ENCODE measurements around the gene DNAAF5.

DNAAF5 gene

DNA sequence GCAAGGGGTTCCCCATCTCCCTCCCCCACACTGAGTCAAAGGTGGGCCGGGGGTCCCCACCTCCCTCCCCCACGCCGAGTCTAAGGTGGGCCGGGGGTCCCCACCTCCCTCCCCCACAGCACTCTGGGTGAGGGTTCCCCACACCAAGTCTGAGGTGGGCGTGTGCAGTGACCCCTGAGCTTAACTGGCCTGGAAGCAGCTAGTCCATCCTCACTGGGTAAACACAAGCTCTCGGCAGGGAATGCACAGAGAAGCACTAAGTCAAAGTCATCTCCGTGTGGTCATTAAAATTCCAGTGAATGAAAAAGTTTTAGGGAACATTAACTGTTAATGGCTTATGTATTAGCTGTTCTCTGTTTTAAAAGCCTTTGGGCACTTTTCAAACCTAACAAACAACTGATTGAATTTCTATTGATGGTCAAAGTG lies 44.3 kb downstream of the DNAAF5 start:
- DNase-seq = no peak

DNA sequence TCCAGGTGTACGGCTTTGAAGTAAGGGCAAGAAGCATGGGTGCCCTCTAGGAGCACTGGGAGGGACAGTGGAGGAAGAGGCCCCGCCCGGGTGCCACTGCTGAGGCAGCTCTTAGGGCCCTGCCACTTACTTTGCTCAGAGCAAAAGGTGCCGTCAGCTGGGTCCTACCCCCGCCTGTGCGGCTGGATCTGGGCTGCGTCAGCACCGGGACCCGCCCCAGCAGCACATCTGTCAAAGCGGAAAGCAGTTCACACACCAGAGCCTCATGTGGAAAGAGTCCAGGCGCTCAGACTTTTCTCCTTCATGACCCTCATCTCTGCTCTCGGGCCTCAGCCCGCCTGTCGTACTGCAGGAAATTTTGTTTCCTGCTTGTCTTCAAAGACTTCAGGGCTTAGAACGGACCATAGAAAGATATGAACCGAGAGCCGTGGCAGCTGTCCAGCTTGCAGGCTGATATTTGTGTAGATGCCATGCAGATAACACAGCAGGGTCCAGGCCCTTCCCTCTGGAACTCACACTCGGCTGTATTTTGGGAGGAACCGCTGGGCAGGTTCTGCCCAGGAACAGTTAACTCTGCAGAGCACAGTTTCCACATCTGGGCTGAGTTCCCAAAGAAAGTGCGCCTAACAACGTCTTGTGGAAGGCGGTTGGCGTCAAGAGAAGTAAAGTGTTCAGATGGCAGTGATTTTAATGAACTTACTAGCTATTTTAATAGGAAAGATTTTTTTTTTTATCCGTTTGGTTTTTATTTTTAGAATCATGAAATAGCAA lies 44.9 kb downstream of the DNAAF5 start:
- DNase-seq = no peak

DNA sequence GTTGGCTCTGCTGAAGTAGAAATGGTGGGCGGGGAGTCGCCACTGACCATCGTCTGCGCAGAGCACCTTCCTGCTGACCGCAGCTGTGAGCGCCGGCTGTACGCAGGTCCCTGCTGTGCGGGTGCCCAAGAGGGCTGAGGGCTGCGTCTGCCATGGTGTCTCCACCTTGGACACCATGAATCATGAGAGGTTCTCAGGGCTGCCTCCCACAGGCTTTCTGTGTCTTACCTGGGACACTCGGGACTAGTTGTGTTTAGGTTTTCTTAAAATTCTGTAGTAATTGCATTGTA lies 45.5 kb downstream of the DNAAF5 start:
- DNase-seq = no peak

DNA sequence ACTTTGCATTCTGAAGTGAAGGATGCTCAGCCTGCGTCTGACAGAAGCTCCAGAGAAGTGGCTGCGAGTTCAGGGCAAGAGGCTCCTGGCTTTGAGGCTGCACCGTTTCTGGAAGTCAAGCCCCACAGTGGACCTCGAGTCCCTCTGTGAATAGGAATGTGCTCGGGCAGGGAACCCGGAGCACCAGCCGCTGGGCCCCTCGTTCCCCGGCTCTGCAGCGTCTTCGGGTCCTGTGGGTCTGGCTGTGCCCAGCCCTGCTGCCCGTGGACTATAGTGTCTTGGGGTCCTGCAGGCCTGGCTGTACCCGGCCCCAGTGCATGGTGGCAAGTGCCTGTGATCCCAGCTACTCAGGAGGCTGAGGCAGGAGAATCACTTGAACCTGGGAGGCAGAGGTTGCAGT lies 45.9 kb downstream of the DNAAF5 start:
- DNase-seq = no peak

DNA sequence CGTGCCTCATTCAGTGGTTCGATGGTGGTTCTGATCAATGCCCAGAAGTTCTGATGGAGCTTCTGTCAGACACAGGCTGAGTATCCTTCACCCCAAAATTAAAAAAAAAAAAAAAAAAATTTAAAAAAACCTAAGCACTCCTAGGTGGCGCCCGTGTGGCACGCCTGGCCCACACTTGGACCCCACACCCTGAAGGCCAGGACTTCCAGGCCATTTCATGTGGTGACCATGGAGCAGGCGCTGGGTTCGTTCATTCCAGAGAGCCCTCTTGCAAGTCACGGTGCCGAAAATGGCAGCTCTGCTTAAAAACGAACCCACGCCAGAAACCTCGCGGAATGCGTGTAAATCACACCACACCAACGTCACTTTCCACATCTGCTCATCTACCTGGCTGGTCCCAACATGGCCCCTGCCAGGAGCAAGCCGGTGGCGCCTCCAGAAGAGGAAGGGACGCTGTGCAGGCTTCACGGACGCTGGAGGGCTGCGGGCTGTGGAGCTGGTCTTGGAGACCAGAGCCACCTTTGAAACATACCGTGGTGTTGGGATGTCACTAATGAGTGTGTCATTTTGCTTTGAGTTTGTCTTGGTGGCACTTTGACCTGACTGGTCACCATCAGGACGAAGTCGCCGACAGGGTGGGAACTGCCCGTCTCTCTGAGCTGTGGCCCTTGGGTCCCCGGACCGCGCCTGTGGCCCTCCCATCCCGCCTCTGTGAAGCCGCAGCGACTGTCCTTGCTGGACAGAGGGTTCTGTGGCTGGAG lies 46.5 kb downstream of the DNAAF5 start:
- no peak for DNase-seq

DNA sequence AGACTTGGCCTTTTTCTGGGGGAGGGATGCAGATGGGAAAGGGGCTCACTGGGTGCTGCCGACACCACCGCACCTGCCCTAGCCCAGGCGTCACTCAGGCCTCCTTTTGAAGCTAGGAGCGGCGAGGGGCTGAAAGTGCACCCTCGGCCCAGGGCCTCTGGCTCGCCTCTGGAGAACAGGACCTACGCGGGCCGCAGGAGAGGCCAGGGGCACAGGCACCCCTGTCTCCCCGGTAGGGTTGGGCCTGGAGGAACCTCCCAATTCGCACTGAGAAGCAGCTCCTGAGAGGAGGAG lies 47.1 kb downstream of the DNAAF5 start:
- no peak for DNase-seq

DNA sequence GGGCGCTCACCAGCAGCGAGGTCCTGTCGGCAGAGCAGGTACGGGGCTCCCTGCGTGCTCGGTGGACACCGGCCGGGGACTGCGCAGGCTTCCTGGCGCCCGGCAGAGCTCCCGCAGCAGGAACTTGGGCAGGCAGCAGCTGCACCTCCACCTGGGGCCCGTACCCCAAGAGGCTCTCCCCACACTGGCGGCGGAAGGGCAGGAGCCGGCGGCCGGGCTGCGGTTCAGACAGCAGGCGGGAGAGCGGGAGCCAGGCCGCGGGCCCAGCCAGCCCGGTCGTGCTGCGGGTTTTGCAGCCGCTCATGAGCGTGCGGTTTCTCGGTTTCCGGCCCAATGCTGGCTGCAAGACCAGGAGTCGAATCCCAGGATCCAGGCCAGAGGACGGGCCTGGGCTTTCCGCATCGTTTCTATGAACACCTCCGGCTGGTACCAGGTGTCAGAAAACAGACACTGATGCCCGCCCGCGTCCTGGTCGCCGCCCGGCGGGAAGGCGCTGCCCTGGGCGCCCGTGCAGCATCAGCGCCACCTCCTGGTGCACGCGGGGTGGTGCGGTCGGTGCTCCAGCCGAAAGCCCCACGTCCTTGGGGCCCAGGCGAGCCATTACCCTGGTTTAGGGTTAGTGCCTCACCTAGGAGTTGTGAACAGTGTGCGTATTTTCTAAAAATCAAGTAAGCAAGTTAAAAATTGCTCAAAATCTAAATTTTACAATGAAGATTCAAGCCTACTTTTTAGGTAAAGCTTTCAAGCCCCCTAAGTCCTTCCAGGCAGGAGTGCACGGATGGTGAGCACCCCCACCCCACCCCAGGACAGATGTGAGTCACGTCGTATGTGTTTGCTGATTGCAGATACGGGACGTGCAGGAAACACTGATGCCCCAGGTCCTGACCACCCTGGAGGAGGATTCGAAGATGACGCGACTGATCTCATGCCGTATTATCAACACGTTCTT lies 47.9 kb downstream of the DNAAF5 start:
- peak; percentile 35 to 63 (median 61) for DNase-seq

DNA sequence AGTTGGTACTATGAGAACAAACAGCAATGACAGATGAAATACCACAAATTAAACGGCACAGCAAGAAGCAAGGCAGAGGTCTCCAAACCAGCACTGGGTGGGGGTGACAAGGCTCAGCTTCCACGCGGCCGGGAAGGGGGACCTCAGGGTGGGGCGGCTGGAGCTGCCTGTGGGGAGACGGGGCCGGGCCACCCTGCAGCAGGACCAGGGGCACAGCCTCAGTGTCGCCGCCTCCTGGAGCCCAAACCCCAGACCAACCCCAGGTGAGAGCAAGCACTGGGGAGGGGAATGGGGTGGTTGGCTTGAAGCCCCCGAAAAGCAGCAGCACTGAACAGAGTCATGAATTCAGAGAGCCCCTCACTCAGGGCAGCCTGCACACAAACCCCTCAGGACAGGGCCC lies 49.9 kb downstream of the DNAAF5 start:
- DNase-seq = no peak

DNA sequence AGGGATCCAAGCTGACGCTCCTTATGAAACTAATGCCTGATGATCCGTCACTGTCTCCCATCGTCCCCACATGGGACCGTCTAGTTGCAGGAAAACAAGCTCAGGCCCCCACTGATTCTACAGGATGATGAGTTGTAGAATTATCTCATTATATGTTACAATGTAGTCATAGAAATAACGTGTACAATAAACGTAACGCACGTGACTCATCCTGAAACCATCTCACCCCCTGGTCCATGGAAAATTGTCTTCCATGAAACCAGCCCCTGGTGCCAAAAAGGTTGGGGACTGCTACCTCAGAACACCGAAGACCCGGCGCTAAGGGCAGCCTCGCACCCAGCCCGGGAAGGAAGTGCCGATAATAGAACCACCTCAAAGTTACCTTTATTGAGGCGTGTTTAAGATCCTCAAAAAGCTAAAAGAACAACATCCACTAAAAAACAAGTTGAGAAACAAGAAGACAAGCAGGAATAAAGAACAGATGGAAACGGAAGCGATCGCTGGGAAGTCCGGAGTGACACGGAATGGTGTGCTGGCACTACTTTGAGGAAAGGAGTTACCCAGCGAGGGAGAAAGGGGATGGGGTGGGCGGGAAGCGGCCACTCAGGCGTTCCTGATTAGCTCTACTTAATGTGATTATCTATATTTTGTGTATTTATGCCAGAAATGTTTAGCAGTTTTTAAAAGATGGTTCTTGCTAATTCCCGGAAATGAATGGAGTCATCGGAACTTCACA lies 50.7 kb downstream of the DNAAF5 start:
- DNase-seq = no peak

DNA sequence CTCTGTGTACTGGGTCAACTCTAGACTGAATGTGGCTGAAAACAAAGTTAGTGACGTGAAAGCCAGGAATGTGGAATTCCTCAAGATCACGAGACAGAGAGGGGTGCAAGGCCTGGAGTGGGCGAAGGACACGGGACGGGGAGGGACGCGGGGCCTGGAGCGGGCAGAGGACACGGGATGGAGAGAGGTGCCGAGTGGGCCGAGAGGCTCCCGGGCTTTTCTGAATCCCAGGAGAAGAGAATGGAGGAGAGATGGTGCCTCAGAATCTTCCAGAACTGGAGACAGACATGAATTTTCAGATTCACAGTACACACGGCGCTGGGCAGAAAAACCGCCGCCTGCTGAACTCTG lies 51.2 kb downstream of the DNAAF5 start:
- DNase-seq = no peak

DNA sequence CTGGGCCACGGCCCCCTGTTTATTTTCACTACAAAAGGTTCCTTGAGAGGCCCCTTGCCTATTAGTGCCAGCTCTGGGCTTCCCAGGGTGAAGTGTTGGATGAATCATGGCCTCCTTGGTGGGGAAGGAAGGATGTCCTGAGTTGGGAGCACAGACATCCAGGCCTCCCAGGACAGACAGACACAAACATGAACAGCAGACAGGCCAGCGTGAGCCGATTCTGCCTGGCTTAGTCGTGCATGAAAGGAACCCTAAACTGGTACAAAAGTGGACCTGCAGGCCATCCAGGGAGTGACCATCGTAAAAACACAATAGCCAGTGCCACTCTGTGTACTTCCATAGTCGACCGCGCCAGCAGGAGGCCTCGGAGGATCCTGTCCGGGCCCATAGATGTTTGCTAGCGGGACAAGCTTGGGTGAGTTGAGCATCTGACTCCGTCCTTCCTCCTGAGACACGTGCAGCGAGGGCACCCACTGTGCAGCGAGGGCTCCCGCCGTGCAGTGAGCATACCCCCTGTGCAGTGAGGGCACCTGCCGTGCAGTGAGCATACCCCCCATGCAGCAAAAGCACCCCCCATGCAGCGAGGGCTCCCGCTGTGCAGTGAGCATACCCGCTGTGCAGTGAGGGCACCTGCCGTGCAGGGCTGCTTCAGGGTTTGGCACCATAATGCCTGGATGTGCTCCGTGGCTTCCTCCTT lies 51.9 kb downstream of the DNAAF5 start:
- no peak for DNase-seq

DNA sequence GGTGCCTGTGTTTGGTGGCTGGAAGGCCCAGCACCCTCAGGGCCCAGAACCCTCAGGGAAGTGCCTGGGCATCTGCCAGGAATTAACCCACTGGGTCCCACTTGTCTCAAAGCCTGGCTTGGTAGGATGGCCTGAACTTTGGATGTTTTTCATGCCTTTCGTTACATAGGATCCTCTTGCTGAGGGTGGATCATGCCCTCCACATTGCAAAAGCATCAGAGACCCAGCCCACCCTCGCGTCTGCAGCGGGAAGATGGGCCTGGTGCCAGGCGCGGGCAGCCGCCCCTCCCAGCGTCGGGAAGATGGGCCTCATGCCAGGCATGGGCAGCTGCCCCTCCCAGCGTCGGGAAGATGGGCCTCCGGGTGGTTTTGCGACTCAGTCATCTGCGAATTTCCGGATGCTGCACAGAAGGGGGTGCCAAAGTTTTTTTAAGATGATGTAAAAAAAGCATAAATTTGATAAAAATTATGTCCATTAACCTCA lies 52.5 kb downstream of the DNAAF5 start:
- no peak for DNase-seq

DNA sequence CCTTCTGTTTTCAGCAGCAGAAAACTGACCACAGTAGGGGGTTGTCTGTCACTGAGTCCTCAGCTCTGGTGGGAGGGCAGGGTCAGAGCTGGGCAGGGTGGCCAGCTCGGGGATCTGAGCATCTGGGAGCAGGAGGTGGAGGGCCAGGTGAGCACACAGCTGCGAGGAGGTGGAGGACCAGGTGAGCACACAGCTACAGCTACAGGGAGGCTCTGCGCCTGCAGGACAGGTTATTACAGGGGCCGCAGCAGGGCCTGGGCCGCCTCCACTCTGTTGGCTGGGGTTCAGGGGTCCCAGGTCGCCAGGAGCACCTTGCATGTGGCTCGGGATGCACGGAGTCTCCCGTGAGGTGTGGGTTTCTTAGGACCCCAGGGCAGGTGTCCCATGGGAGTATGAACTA lies 53.0 kb downstream of the DNAAF5 start:
- DNase-seq = no peak

DNA sequence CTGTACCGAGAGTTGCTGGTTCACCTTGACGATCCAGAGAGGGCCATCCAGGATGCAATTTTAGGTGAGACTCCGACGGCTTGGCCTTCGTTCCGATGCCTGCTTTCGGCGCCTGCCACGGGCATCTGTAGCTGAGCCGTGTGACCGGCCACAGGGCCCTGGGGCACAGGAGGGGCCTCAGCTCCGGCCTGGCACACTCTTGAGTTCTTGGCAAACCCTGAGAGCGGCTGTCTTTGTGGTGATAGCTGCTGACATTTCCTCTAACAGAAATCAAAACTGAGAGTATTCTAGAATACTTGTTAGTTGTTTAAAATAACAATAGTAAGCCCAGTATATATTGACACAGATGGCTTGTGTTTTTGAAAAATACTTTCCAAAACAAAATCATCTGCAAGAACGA lies 53.6 kb downstream of the DNAAF5 start:
- no peak for DNase-seq

DNA sequence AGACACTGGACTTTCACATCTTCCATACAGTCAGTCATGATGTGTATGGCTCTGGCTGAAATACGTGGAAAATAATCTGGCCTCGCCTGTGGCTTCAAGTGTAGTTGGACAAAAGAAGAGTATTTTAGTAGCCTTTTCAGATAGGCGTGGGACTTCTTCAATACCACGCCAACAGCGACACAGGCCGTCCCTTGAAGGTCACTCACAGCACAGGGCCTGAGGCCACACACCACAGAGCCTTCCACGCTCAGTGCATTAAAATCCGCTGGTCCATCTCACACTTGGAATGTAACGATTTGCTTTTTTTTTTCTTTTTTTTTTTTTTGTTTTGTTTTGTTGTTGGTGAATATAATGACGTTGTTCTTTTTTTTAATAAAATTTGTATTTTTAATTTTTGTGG lies 54.0 kb downstream of the DNAAF5 start:
- DNase-seq = no peak

DNA sequence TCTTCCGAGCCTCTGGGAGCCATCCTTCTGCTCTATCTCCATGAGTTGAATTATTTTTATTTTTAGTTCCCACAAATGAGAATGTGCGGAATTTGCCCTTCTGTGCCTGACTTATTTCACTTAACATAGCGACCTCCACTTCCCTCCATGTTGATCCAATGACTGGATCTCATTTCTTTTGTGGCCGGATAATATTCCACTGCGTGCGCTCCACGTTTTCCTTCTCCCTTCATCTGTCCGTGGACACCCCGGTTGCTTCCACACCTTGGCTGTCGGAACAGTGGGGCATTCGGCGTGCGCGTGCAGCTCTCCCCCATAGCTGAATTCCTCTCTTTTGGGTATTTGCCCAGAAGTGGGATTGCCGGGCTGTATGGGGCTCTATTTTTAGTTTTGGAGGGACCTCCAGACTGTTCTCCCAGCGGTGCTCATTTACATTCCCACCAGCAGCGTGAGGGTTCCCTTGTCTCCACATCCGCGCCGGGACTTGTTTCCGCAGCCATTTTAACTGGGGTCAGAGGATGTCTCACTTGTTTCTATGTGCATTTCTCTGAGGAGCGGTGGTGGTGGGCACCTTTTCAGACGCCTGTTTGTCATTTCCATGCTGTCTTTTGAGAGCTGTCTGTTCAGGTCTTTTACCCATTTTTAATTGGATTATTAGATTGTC lies 54.8 kb downstream of the DNAAF5 start:
- no peak for DNase-seq

DNA sequence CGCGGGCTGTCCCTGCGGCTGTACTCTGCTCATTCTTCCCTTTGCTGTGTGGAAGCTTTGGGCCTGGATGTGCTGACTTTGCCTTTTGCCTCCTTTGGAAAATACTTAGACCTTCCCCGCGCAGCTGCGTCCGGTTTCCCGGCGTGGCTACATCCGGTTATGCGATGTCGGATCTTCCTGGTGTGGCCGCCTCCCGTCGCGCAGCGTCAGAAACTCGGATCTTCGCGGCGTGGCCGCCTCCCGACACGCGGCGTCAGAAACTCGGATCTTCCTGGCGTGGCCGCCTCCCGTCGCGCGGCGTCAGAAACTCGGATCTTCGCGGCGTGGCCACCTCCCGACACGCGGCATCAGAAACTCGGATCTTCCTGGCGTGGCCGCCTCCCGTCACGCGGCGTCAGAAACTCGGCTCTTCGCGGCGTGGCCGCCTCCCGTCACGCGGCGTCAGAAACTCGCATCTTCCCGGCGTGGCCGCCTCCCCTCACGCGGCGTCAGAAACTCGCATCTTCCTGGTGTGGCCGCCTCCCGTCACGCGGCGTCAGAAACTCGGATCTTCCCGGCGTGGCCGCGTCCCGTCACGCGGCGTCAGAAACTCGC lies 55.5 kb downstream of the DNAAF5 start:
- no peak for DNase-seq

DNA sequence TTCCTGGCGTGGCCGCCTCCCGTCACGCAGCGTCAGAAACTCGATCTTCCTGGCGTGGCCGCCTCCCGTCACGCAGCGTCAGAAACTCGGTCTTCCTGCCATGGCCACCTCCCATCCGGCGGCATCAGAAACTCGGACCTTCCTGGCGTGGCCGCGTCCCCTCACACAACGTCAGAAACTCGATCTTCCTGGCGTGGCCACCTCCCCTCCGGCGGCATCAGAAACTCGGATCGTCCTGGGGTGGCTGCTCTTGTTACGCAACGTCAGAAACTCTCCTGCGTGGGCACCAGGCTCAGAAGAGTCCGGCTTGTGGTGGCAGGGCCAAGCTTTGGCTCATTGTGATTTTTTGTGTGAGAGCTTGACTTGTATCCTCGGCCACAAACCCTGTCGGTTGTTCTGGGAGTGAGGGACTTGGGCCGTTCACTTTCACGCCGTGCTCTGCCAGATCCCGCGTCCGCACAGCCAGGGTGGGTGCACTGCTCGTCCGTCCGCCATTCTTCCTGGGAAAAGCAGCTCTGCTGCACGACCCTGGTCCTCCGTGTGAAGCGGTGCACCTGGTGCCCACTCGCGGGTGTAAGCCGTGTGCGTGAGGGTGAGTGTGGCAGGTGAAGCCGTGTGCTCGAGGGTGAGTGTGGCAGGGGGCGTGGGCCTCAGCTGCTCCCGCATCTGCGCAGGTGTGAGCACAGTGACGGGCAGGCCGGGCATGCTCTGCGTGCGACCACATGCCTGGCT lies 56.4 kb downstream of the DNAAF5 start:
- no peak for DNase-seq

DNA sequence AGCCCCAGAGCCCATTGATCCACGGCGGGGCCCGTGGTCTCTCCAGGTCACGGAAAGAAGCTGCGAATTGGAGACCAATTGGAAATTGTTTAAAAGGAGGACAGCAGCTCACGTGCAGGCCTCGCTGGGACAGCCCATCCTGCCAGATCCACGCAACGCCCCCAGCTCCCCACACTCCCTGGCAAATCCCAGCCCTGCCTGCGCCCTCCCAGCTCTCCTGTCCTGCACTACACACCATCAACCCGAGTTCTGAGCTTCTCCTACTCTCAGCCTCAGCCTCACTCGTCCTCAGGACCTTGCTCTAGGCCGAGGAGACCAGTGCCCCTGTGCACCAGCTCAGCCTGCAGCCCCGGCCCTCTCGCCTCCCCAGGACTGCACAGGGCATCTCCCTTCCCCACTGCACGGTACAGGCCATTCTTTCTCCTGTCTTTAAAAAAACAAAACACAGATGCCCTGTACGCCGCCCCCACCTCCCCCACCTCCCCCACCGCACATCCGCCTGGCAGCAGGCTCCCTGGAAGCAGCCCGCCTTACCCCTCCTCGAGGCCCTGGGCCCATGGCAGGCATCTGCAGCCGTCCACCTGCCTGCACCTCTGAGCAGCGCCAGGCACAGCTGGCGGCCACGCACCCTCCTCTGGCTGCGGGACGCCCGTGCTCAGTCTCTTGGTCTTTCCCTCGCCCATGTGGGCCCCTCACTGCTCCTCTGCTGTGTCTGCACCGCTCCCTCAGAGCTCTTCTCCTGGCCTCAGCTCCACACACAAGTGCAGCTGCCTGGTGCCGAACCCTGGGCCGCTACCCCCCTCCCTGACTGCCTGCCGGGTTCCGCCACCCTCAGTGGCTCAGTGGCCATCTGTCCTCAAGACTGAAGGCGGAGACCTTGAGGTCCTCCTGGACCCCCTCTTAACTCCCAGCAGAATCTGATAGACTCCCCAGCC lies 57.3 kb downstream of the DNAAF5 start:
- DNase-seq = no peak

DNA sequence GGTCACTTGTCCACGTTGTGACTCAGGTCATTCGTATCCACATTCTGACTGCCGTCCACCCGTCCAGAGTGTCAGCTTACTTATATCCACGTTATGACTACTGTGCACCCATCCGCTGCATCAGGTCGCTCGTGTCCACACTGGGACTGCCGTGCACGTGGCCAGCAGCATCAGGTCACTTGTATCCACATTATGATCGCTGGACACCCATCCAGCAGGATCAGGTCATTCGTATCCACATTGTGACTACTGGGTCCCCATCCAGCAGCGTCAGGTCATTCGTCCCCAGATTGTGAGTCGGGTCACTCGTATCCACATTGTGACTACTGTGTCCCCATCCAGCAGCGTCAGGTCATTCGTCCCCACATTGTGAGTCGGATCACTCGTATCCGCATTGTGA lies 58.5 kb downstream of the DNAAF5 start:
- DNase-seq = no peak

All from suppressor macrophage treated with lipopolysaccharide for 1 hour (primary cell).